GM19328 (cell line): ENCODE data around the gene TOB2.

Experiments
- ATAC-seq: cut with Tn5 transposase; IDR thresholded peaks from one replicate; pipeline ENCODE4 v1.9.1; 2021; ENCODE audit warnings: mild to moderate bottlenecking, moderate library complexity; ENCODE audit not compliant: unreplicated experiment

Gene TOB2

GRCh38 chr22:41394012-41394356 is 52.6 kb downstream of the TOB2 start:
- ATAC-seq, result no peak

- no peak for ATAC-seq
These were observed 59.3 kb downstream of the TOB2 start for GRCh38 chr22:41387341-41387740.

GRCh38 chr22:41384128-41384527 is 62.5 kb downstream of the TOB2 start:
- ATAC-seq, result no peak
